ENCODE results near the gene SNAPC3.
"Not testable (repeated sequence)": the region's sequence is repeated elsewhere in the genome, so short reads cannot be mapped to it uniquely, and the experiment has no call there.

SNAPC3 gene

DNA sequence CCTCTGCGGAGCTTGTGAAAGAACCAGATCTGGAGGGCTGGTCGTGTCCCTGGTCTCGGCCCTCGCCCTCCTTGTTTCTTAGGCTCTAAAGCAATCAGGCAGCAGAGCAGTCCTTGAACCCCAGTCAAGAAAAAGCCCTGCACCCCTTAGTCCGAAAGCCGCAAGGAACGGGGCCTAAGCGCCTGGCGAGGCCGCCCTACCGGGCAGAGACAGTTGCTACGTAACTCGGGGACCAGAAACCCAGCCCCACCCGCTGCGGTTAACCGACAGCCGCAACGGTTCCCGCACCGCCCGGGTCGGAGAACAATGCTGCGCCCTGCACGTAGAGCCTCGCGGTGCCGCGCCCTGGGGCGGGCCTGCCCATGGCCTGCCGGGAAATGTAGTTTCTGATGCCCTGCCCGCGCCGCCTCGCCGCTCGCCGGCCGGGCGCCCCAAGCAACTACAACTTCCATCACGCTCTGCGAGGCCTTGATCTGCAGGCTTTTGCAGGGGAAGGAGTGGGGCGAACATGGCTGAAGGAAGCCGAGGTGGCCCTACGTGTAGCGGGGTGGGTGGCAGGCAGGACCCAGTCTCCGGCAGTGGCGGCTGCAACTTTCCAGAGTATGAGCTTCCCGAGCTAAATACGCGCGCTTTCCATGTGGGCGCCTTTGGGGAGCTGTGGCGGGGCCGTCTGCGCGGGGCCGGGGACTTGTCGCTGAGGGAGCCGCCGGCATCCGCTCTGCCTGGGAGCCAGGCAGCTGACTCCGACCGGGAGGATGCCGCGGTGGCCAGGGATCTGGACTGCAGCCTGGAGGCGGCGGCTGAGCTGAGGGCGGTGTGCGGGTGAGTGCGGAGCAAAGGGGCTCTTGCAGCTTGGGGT lies at the start of gene SNAPC3:
TSS of gene SNAPC3 (plus strand) at position 505 of the 859 bp plus-strand sequence. CDS start at position 509, 4 bp downstream.
- DNase-seq (ENCODE audit: low spot score) = peak; percentile 97

DNA sequence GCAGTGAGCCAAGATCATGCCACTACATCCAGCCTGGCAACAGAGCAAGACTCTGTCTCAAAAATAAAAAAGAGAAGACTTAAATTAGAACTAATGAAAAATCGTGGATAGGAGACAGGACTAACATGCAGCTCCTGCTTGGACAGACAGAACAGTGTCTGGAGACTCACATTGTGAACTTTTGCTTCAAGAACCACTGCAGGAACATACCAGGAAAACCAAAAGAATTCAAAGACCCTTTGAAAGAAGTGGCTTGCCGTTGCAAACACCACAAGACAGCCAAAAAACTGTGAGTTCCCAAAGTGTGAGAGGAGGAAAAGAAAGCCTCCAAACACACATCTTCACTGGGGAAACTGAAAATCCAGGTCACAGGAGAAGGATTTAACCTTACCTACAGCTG lies 48.8 kb upstream of the SNAPC3 start:
- DNase-seq (ENCODE audit: low spot score) = no peak

DNA sequence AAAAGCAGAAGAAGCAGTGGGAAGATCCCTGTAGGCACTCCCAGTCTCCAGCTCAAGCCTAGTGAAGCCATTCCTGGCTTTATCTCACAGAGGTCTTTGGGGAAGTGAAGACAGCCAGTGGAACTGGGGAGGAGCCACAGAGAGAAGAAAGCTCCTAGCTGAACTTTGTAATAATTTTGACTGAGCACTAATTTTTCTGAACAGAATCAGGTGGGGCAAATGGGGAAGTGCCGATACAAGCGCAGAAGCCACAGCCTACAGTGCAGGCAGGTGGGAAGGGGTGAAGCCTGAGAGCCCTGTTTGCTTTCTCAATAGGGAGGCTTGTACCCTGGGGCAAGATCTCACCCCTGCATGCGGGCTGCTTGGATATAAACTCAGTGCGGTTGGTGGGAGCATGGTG lies 48.4 kb upstream of the SNAPC3 start:
- DNase-seq (ENCODE audit: low spot score) = no peak

DNA sequence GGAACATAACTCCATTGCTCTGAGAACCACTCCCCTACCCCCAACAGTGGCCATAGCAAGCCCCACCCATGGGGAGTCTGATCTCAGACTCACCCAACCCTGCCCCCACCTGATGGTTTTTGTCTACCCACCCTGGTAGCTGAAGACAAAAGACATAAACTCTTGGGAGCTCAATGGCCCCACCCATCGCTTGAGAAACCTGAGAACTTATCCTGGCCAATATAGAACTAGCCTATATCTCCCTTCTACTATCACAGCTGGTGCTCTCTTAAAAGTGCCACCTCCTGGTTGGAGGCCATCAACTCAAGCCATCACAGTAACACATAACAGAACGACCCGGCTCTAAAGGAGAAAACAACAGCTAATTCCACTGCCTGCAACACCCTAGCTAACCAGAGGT lies 47.9 kb upstream of the SNAPC3 start:
- no peak for DNase-seq (ENCODE audit: low spot score)

DNA sequence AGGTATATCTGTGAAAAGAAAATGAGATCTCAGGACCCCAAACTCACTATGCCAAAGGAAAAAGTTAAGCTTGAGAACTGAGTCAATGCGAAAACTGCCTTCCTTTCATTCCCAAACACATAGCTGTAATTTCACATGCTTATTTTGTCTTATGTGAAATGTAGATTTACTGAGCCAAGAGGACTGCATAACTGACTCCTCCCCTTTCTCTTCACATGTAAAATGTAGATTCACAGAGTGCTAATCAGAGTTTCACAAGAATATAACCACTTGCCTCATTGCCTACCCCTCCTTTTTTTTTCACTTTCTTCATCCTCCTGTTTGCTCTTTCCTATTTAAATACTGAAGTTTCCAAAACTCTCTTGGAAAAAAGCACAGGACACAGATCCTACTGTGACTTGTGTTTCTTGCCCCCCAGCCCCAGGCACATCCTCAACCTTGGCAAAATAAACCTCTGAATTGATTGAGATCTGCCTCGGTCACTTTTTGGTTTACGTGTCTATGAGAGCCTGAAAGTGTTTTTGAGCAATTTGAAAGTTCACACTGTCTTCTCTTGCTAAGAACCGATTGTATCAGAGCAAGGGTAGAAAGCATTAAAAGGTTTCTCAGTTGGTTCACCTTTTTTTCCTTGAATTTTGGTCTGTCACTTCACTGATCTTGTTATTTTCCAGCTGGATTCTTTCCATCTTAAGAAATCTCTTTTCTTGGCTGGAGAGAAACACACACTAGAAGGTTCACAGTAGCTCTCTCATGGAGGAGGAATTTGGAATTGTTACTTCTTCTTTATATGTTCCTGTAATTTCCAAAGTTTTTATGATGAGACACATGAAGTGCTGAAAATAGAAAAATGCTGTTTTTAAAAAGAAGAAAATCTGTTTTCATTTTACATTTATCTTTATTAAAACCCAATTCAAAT lies 44.8 kb upstream of the SNAPC3 start:
- DNase-seq (ENCODE audit: low spot score) = no peak

DNA sequence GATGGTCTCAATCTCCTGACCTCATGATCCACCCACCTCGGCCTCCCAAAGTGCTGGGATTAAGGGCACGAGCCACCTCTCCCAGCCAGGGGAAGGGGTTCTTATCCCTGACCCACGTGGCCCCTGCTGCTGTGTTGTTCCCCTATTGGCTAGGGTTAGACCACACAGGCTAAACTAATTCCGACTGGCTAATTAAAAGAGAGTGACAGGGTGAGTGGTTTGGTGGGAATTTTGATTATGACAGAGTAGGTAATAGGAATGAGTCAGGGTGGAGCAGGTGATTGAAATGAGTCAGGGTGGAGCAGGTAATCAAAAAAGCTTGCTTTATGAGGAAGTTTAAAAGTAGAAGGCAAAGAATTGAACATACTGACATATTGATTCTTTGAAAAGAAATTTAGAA lies 43.4 kb upstream of the SNAPC3 start:
- DNase-seq (ENCODE audit: low spot score) = not testable (repeated sequence)

DNA sequence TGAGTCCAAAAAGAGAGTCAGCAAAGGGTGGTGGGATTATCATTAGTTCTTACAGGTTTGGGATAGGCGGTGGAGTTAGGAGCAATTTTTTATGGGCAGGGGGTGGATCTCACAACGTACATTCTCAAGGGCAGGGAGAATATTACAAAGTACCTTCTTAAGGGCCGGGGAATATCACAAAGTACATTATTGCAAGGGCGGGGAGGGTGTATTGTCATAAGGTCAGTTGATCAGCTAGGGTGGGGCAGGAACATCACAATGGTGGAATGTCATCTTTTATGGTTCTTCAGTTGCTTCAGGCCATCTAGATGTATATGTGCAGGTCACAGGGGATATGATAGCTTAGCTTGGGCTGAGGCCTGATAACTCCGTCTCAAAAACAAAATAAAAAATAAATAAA lies 42.8 kb upstream of the SNAPC3 start:
- DNase-seq (ENCODE audit: low spot score) = not testable (repeated sequence)

DNA sequence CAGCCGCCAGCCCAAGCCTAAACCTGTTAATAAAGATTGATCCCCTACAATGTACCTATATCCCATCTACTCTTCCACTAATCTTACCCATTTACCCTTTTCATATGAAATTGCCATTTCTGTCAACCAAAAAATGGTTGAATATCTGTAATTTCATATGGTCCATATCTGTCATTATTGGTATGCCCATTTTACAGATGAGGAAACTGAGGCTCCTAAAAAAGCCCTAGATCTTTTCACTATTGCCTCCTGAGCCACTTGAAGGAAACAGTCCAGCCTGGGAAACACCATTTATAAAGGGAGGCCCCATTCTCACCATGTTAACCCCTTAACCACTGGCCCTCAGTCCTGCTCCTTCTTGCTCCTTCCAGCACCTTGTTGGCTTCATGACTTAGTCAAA lies 41.2 kb upstream of the SNAPC3 start:
- no peak for DNase-seq (ENCODE audit: low spot score)

DNA sequence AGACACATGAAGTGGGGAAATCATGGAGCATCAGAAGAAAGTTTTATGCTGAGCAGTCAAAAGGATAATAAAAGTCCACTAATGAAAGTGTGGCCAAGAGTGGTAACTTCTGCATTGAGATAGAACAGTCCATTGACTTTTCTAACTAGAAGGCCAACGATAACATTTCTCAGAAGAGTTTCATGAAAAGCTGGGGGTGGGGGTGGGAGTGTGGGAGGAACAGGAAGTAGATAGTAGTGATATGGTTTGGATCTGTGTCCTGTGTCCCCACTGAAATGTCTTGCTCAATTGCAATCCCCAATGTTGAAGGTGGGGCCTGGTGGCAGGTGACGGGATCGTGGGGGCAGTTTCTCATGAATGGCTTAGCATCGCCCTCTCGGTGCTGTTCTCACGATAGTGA lies 36.2 kb upstream of the SNAPC3 start:
- DNase-seq (ENCODE audit: low spot score) = no peak

DNA sequence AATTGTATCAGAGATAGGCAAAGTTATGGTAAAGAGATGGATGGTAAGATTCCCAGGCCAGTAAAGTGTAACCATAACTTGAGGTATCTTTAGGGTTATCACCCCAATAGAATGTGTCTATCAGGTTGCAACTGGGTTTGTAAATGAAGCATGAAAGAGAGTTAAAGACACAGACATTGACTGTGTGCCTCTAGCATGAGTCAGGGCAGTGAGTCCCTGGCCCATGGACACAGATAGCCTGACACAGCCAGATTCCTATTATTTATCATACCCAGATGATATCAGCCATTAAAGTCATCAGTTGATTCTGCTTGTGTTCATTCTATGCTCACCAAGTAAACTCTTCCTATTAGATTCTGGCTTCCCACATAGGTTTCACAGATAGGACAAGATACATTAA lies 33.5 kb upstream of the SNAPC3 start:
- DNase-seq (ENCODE audit: low spot score) = no peak

DNA sequence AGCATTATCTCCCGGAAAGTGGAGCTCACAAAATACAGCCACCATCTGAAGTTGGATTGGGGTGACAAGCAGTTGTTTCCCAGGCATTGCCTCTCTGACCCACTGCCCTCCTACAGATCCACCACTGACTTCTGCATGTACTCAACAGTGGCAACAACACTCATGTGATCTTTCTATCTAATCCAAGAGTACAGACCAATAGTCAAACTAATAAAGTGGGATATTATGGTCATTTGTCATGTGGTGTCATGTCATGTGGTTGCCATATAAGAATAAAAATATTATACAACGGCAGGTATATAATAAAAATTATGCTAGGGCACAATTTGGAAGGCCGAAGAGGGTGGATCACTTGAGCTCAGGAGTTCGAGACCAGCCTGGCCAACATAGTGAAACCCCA lies 33.0 kb upstream of the SNAPC3 start:
- no peak for DNase-seq (ENCODE audit: low spot score)

DNA sequence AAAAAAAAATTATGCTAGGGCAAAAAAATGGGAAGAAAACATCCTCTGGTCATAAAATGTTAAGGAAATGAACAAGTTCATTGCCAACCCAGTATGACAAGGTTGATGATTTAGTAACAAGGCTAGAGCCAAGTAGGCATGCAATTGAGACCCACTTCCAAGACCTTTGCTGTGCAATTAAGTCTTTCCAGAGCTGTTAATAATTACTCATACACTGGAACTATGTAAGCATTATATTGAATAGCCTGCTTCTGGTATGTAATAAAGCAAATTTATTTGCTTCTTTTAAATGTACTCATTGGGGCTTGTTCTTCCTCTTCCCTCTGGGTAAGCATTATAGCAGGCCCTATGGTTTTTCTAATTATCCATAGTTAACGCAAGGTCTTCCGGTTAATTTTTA lies 32.5 kb upstream of the SNAPC3 start:
- DNase-seq (ENCODE audit: low spot score) = no peak

DNA sequence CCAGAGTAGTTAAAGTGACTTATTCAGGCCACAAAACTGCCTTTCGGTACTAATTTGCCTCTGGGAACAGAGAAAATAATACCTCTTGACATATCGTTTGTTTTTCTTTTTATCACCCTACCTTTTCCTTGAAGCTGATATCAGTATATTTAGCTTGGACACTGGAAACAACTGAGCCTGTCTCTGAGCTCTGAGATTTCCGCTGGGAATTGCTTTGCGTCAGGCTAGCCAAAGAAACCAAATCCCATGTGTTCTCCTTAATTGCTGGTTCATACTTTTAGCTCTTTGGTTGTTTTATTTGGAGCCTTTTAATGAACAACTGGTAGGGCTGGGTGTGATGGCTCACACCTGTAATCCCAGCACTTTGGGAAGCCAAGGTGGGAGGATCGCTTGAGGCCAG lies 30.3 kb upstream of the SNAPC3 start:
- DNase-seq (ENCODE audit: low spot score) = no peak

DNA sequence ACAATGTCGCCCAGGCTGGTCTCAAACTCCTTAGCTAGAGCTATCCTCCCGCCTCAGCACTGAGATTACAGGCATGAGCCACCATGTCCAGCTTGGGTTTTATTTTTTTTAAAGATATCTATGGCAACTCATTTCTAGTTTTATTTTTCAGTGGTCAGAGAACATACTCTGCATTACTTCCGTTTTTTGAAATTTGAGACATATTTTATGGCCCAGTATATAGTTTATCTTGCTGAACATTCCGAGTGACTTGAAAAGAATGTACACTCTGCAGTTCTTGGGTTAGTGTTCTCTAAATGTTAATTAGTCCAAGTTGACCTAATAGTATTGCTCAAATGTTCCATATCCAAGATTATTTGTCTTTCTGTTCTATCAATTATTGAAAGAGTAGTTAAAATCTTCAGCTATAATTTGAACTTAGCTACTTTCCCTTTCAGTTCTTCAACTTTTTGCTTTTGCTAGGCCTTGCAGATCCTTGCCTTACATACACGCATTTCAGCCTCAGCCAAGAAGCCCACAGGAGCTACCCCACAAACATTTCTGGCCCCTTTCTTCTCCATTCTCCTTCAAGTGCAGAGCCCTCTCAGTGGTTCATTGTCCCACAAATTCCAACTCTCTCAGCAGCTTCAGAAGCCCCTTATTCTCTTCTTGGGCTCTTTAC lies 22.3 kb upstream of the SNAPC3 start:
- no peak for DNase-seq (ENCODE audit: low spot score)

DNA sequence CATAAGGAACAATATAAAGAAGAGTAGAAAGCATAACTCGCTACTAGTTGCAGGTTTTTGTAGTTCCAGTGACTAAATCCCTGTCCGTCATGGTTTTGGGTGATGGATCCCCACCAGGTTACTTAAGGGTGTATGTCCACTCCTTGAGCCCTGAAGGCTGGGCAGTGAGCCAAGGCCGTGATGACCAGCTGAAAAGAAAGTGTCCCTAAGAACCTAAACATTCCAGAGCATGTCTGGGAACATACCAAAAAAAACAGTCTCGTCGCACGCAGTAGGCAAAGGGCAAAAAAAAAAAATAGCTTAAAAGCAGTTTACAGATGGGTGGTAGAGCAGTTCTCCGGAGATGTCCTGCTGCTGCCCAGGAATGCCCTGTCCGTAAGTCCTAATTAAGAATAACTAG lies 21.4 kb upstream of the SNAPC3 start:
- no peak for DNase-seq (ENCODE audit: low spot score)

DNA sequence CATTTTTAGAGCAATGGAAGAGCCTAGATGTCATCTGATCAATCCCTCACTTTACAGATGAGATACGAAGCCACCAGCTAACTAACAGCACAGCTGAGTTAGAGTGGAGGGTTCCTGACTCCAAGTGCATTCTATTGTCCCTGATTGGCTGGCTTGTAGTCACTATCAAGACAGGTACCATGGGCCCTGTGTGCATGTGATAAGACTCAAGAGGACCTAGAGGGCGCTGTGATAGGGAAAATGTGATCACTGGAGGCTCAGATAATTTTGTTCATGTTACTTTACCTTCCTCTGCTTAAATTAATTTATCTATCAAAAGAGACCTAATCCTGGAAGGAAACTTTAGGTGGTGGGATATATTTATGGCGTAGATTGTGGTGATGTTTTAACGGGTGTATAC lies 19.5 kb upstream of the SNAPC3 start:
- DNase-seq (ENCODE audit: low spot score) = no peak

DNA sequence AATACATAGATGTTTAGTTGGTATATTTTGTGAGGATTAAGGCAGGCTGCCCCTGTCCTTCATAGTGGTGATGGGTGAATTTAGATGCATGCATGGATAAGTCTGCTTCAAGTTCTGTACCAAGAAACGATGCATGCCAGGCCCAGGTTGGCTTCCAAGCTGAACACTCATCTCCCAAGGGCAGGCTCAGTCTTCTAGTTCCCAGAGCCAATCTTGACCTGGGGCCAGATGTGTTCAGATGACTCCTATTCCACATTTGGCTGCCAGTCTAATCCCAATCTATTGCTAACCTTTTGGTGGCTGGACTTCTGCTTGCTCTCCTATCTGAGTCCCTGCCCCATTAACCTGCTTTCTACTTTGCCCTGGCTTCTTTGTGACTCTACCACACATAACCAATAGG lies 18.5 kb upstream of the SNAPC3 start:
- DNase-seq (ENCODE audit: low spot score) = no peak

DNA sequence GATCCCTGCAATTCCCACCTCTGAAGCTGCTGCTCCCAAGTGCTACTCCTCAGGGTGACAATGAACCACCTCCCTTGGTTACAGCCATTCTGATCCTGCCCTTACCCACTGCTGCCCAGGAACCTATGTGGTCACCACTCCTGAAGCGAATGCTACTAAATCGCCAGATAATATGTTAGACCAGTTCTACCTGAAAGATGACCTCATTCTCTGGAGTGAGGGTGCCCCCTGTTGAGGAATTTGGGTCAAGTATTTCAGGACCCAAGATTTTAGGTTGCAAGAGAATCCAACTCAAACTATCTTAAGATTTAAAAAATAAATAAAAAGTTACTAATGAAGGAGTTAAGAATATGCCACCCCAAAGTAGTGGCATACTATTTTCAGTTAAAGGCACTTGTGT lies 5.8 kb upstream of the SNAPC3 start:
- DNase-seq (ENCODE audit: low spot score) = no peak

DNA sequence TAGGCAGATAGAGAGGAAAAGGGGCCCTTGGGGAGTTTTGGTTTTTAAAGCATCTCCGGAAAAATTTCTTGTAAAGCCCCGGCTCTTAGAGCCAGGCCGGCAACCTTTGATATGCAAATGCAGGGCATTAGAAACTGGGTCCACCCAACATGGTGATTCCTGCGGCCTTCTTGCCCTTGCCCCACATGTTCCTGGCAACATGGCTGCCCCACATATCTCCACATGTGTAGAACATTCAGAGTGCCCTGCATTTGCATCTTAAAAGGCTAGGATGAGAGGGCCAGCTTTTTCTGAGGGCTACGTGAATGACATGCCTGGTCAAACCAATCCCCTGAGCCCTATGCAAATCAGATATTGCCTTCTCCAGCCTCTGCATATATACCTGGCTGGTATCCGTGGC lies 5.0 kb upstream of the SNAPC3 start:
- DNase-seq (ENCODE audit: low spot score) = no peak

DNA sequence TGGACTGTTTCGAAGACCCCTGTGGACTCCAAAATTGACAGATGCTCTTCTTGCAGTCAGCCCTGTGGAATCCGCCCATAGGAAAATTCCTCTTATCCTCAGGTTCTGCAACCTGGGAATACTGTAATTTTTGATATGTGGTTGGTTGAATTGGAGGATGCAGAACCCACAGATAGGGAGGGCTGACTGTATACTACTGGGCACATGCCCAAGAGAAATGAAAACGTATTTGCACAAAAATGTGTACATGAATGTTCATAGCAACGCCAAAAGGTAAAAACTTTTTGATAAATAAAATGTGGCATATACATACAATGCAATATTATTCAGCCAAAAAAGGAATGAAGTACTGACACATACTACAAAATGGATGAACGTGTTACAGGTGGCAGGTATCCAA lies 1.9 kb upstream of the SNAPC3 start:
- DNase-seq (ENCODE audit: low spot score) = no peak

DNA sequence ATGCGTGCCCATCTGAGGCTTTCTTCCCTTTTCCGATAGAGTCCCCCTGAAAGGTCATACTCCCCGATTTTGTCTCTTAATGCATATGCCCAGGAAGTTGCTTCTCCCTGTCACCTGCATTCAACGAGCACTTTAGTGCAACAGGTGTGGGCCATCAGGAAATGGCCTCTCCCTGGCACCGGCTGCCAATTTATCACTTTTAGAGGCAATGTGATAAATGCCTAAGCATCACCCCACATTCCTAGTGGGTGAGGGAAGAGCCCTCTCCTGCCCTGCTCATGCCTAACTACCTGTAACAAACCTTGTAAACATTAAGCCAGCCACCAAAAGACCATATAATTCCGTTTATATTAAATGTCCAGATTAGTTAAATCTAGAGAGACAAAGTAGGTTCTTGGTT lies 1.1 kb upstream of the SNAPC3 start:
- no peak for DNase-seq (ENCODE audit: low spot score)

DNA sequence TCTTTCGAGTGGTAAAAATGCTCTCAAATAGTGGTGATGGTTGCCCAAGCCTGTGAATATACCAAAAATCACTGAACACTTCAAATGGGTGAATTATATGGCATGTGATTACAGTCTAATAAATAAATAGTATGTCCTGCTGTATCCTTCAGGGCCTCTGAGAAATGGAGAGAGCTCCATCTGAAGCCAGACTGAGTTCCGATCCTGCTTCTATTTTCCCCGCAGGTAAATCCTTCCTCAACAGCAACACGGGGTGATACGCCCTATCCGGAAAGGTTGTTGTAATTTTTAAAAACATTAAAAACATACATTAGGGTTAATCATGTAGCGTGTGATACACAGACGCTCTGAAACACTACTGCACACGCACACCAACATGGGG lies 695 bp upstream of the SNAPC3 start:
- no peak for DNase-seq (ENCODE audit: low spot score)
